ENCODE measurements around the gene PHYH.
"Not testable (repeated sequence)": the region's sequence is repeated elsewhere in the genome, so short reads cannot be mapped to it uniquely, and the experiment has no call there.

The PHYH gene

GRCh38 chr10:13270877-13271551, 28.9 kb downstream of the PHYH start:
- DNase-seq = no peak

GRCh38 chr10:13268841-13269240, 31.0 kb downstream of the PHYH start:
- no peak for DNase-seq

GRCh38 chr10:13268310-13268709, 31.6 kb downstream of the PHYH start:
- DNase-seq = no peak

GRCh38 chr10:13263591-13263990, 36.3 kb downstream of the PHYH start:
- DNase-seq = no peak

GRCh38 chr10:13262433-13262832, 37.4 kb downstream of the PHYH start:
- no peak for DNase-seq

- DNase-seq = no peak
Observed at GRCh38 chr10:13257621-13258140, 42.2 kb downstream of the PHYH start.

- no peak for DNase-seq
Observed at GRCh38 chr10:13256627-13257026, 43.2 kb downstream of the PHYH start.

GRCh38 chr10:13253726-13254125, 46.1 kb downstream of the PHYH start:
- DNase-seq = no peak

GRCh38 chr10:13247784-13248183, 52.1 kb downstream of the PHYH start:
- DNase-seq = no peak

GRCh38 chr10:13247246-13247645, 52.6 kb downstream of the PHYH start:
- no peak for DNase-seq

GRCh38 chr10:13242260-13242659, 57.6 kb downstream of the PHYH start:
- DNase-seq = not testable (repeated sequence)

GRCh38 chr10:13241613-13242012, 58.3 kb downstream of the PHYH start:
- no peak for DNase-seq

- no peak for DNase-seq
Observed at GRCh38 chr10:13239923-13240322, 59.9 kb downstream of the PHYH start.

GRCh38 chr10:13238271-13239077, 61.4 kb downstream of the PHYH start:
- DNase-seq = no peak

- no peak for DNase-seq
Observed at GRCh38 chr10:13236638-13237037, 63.2 kb downstream of the PHYH start.

- DNase-seq = not testable (repeated sequence)
Observed at GRCh38 chr10:13234736-13235135, 65.1 kb downstream of the PHYH start.

- no peak for DNase-seq
Observed at GRCh38 chr10:13234172-13234571, 65.7 kb downstream of the PHYH start, which contains the start of gene UCMA. Gene UCMA (minus strand): TSS chr10:13234374. CDS start chr10:13234258, 116 bp downstream.

- no peak for DNase-seq
Observed at GRCh38 chr10:13233358-13233757, 66.5 kb downstream of the PHYH start.

GRCh38 chr10:13231808-13232207, 68.1 kb downstream of the PHYH start:
- DNase-seq = no peak

GRCh38 chr10:13231190-13231589, 68.7 kb downstream of the PHYH start:
- DNase-seq = no peak

All from CD4-positive, alpha-beta T cell treated with Interleukin-4 for 1 hour (primary cell).